HepG2 (cell line): ENCODE results near the gene HEATR1. TPM values are rescaled to one million over a fixed set of nuclear protein-coding genes. Genes with fewer than 3 reads are reported as not detected.

Source experiments
- ATAC-seq: fragments of 200-7000 bp; cut with Tn5 transposase; 3 replicates; pipeline ENCODE4 v1.9.1; 2020; ENCODE audit warnings: mild to moderate bottlenecking, moderate library complexity
- BruUV-seq: library from RNA; stranded (reverse); fragments of 400-500 nt; replicated peaks from 2 replicates; lab custom pipeline; 2021; lab: Mats Ljungman, UMichigan
- CTCF ChIA-PET: fragments of 300-600 bp; formaldehyde crosslinking; extraction: SDS; loops from one replicate; lab custom pipeline; 2021; ENCODE audit warnings: low total read pairs, inconsistent platforms, low intra/inter-chr PET ratio; lab: Yijun Ruan, JAX
- POLR2A ChIA-PET: fragments of 350-600 bp; sonication (Branson Sonifier 250); formaldehyde crosslinking; loops from one replicate; lab custom pipeline; 2020; ENCODE audit warnings: antibody characterized with exemption, inconsistent platforms; lab: Yijun Ruan, JAX
- DNase-seq: peaks from one replicate; pipeline ENCODE4 v3.0.0-alpha.2; 2015; ENCODE audit warnings: low spot score
- FAIRE-seq: peaks from 3 replicates; lab custom pipeline; 2011; peaks lifted over from hg19 to GRCh38; lab: Jason Lieb, UNC
- H2AFZ ChIP-seq: one replicate; pipeline ENCODE4 v1.6.1; 2011; ENCODE audit warnings: low read length, inconsistent platforms
- H3K27ac ChIP-seq: fragments of 300-600 bp; 3 replicates; pipeline ENCODE4 v1.8.0; 2011; ENCODE audit warnings: mixed run types, mild to moderate bottlenecking, mixed read lengths, low read length, inconsistent platforms; ENCODE audit not compliant: insufficient read depth; ENCODE audit errors: extremely low read length
- H3K27me3 ChIP-seq, 2 experiments: fragments of 200-600 bp in 1 of 2; 2 replicates in 1 of 2; 3 replicates in 1 of 2; pipeline versions ENCODE4 v1.6.0 to v1.8.0; 2011; ENCODE audit warnings: low read length in 2 of 2, mild to moderate bottlenecking in 2 of 2, moderate library complexity in 2 of 2, inconsistent platforms in 1 of 2; ENCODE audit not compliant: insufficient read depth in 2 of 2, control insufficient read depth in 1 of 2
- H3K36me3 ChIP-seq, 2 experiments: fragments of 200-600 bp in 1 of 2; replicated peaks in 1 of 2; 2 replicates in 1 of 2; 3 replicates in 1 of 2; pipeline versions ENCODE4 v1.5.1 to v1.8.0; 2011; ENCODE audit warnings: low read length in 2 of 2, inconsistent platforms in 1 of 2; ENCODE audit not compliant: insufficient read depth in 2 of 2, control insufficient read depth in 1 of 2
- H3K4me1 ChIP-seq: 2 replicates; pipeline ENCODE4 v1.5.1; 2012; ENCODE audit warnings: low read length, inconsistent platforms; ENCODE audit not compliant: insufficient read depth
- H3K4me2 ChIP-seq: 2 replicates; pipeline ENCODE4 v1.6.0; 2011; ENCODE audit warnings: low read depth, low read length, inconsistent platforms
- H3K4me3 ChIP-seq, 3 experiments: fragments of 200-600 bp in 1 of 3; sonication (generic), shearing (Covaris generic) in 1 of 3; replicated peaks in 1 of 3; 2 replicates each; pipeline ENCODE4 v1.5.1; 2011 to 2016; ENCODE audit warnings: low read length in 3 of 3, inconsistent platforms in 2 of 3, low read depth in 2 of 3, mild to moderate bottlenecking in 2 of 3, control low read depth in 1 of 3, mixed read lengths in 1 of 3; ENCODE audit not compliant: insufficient read depth in 1 of 3
- H3K79me2 ChIP-seq: one replicate; pipeline ENCODE4 v1.6.1; 2011; ENCODE audit warnings: low read length, inconsistent platforms; ENCODE audit not compliant: insufficient read depth
- H3K9ac ChIP-seq: 2 replicates; pipeline ENCODE4 v1.6.0; 2011; ENCODE audit warnings: mild to moderate bottlenecking, low read depth, low read length, inconsistent platforms; ENCODE audit not compliant: insufficient read depth
- H3K9me3 ChIP-seq: 2 replicates; pipeline ENCODE4 v1.5.1; 2012; ENCODE audit warnings: mild to moderate bottlenecking, low read length
- H4K20me1 ChIP-seq: 2 replicates; pipeline ENCODE4 v1.6.0; 2011; ENCODE audit warnings: inconsistent platforms, mild to moderate bottlenecking, low read length, moderate library complexity; ENCODE audit not compliant: insufficient read depth
- AKNA ChIP-seq: sonication (generic); formaldehyde crosslinking; IDR thresholded peaks from 2 replicates; pipeline ENCODE4 v1.4.0; 2020; ENCODE audit warnings: missing genetic modification reagents, borderline replicate concordance
- ARNT ChIP-seq: fragments of 450-650 bp; IDR thresholded peaks from 2 replicates; pipeline ENCODE4 v1.6.1; 2017
- CHCHD3 ChIP-seq: sonication (generic); formaldehyde crosslinking; IDR thresholded peaks from 2 replicates; pipeline ENCODE4 v1.8.0; 2022; ENCODE audit warnings: mild to moderate bottlenecking, missing genetic modification reagents, moderate library complexity
- CHD4 ChIP-seq: fragments of 200-600 bp; sonication (generic); IDR thresholded peaks from 2 replicates; pipeline ENCODE4 v1.7.0; 2017; ENCODE audit warnings: mild to moderate bottlenecking, low read length, borderline replicate concordance
- DZIP1 ChIP-seq: sonication (generic); formaldehyde crosslinking; IDR thresholded peaks from 2 replicates; pipeline ENCODE4 v1.5.0; 2020; ENCODE audit warnings: mild to moderate bottlenecking, missing genetic modification reagents
- FOXK1 ChIP-seq: sonication (generic); formaldehyde crosslinking; IDR thresholded peaks from 2 replicates; pipeline ENCODE4 v1.4.0; 2020; ENCODE audit warnings: low read depth, missing genetic modification reagents, borderline replicate concordance
- KLF12 ChIP-seq: sonication (generic); formaldehyde crosslinking; IDR thresholded peaks from 2 replicates; pipeline ENCODE4 v1.4.0; 2020; ENCODE audit warnings: missing genetic modification reagents, borderline replicate concordance
- NR3C1 ChIP-seq: sonication (generic); formaldehyde crosslinking; IDR thresholded peaks from 2 replicates; pipeline ENCODE4 v1.4.0; 2020; ENCODE audit warnings: missing genetic modification reagents
- POLR2A ChIP-seq, 2 experiments: IDR thresholded peaks; 2 replicates each; pipeline ENCODE4 v1.6.1; 2011; ENCODE audit warnings: low read depth in 2 of 2, low read length in 2 of 2, mild to moderate bottlenecking in 1 of 2, moderate library complexity in 1 of 2; ENCODE audit not compliant: insufficient read depth in 1 of 2
- RFX3 ChIP-seq: IDR thresholded peaks from 2 replicates; pipeline ENCODE4 v1.6.1; 2016; ENCODE audit warnings: missing biosample characterization, missing genetic modification reagents
- RXRB ChIP-seq: IDR thresholded peaks from 2 replicates; pipeline ENCODE4 v1.6.1; 2016; ENCODE audit warnings: borderline replicate concordance, missing genetic modification reagents, missing compliant biosample characterization
- SIN3A ChIP-seq: IDR thresholded peaks from 2 replicates; pipeline ENCODE4 v1.6.1; 2011; ENCODE audit warnings: low read depth, mild to moderate bottlenecking, control low read depth, low read length, borderline replicate concordance
- TEAD3 ChIP-seq: optimal IDR thresholded peaks from 2 replicates; pipeline ENCODE3; 2016; ENCODE audit warnings: borderline replicate concordance
- THRA ChIP-seq: sonication (generic); formaldehyde crosslinking; IDR thresholded peaks from 2 replicates; pipeline ENCODE4 v1.4.0; 2020; ENCODE audit warnings: missing genetic modification reagents, borderline replicate concordance
- ZNF260 ChIP-seq: sonication (generic); formaldehyde crosslinking; IDR thresholded peaks from 2 replicates; pipeline ENCODE4 v1.4.0; 2020; ENCODE audit warnings: missing genetic modification reagents, low read depth, mild to moderate bottlenecking, borderline replicate concordance
- ZNF780A ChIP-seq: sonication (generic); formaldehyde crosslinking; IDR thresholded peaks from 2 replicates; pipeline ENCODE4 v1.8.0; 2022; ENCODE audit warnings: mild to moderate bottlenecking, missing genetic modification reagents, moderate library complexity
- ZSCAN12 ChIP-seq: sonication (generic); formaldehyde crosslinking; IDR thresholded peaks from 2 replicates; pipeline ENCODE4 v1.9.0; 2021; ENCODE audit warnings: mild to moderate bottlenecking, missing genetic modification reagents
- in situ Hi-C: cut with HindIII; loops from 2 replicates; pipeline ENCODE4 v1.10.0; 2017; ENCODE audit warnings: low pct_unique_long_range_greater_than_20kb; ENCODE audit not compliant: extremely low pct_ligation_motif_present
- intact Hi-C: fragments of 100-400 bp; cut with micrococcal nuclease; formaldehyde crosslinking; loops from one replicate; pipeline ENCODE4 v1.10.0; 2022; ENCODE audit not compliant: unreplicated experiment
- polyA plus RNA-seq, 8 experiments: library from polyadenylated mRNA; depleted of rRNA in 3 of 8; stranded (reverse) in 7 of 8; unstranded in 1 of 8; fragments of >200 nt; fragmentation: Illumina TruSeq in 4 of 8; extraction: Trizol in 4 of 8; gene quantifications; 2 replicates each; pipeline versions ENCODE4 v1.2.1 to v1.2.3, GENCODE V29; 2011 to 2016; ENCODE audit warnings: low read depth in 4 of 8, missing spikeins in 1 of 8, mixed read lengths in 1 of 8; ENCODE audit not compliant: insufficient read depth in 1 of 8
- total RNA-seq, 5 experiments: library from RNA; depleted of rRNA; stranded (reverse); fragments of >200 nt; fragmentation: Illumina TruSeq; extraction: Trizol; gene quantifications; 2 replicates each; pipeline ENCODE4 v1.2.3, GENCODE V29; 2016; ENCODE audit warnings: low read depth in 1 of 5

The HEATR1 gene
- total and polyA plus RNA-seq, 2 of the 13 experiments (the other 11 are each of a cell fraction or from before 2014, with no cell fraction given): 10.2 to 45.8 TPM

- Histone ChIP-seq H3K4me1 (peaks cover 15% of the 10 kb centered on the region), H3K27ac (no peak overlapping the region), H3K79me2 (peaks cover 24% of the 10 kb centered on the region), H3K9me3 (no peaks in the 10 kb centered on the region), H4K20me1 (no peaks in the 10 kb centered on the region), H3K4me3 (no peak overlapping the region), H3K27me3 (no peaks in the 10 kb centered on the region; a peak in 1 of 5 replicates), H2AFZ (no peak overlapping the region), H3K36me3 (peaks cover 10 to 36% of the 10 kb centered on the region in 2 experiments), H3K9ac (no peak overlapping the region), H3K4me2 (peak overlapping the region; percentile 89; the same call in 1 of the 2 replicates)
- no peak for ATAC-seq
- ChIA-PET POLR2A (interaction anchor here (0.5 kb wide), 1 partner anchor 22 kb away, joined by 3 read pairs; no protein-coding TSS in a partner anchor), CTCF (no interaction called here)
- no TSS peak for BruUV-seq
- in situ Hi-C loops (loop anchor here (10.0 to 25.0 kb wide), 3 partner anchors 260 to 963 kb away; no protein-coding TSS in a partner anchor), intact Hi-C loops (loop anchor here (5.0 kb wide), 1 partner anchor 495 kb away; no protein-coding TSS in a partner anchor)
- FAIRE-seq: no peak
- DNase-seq: no peak
- TF ChIP-seq TEAD3 (no peak), THRA (no peak), POLR2A (IDR thresholded peaks at IDR 0.05; ENCODE audit: insufficient read depth in 1 of 2, low read depth in 2 of 2, low read length in 2 of 2) (no peak), CHCHD3 (CRISPR knock-in tag) (no peak), SIN3A (no peak), ZNF260 (CRISPR knock-in tag) (no peak), CHD4 (no peak), ZSCAN12 (CRISPR knock-in tag) (no peak), FOXK1 (no peak), RXRB (CRISPR knock-in tag) (no peak), DZIP1 (CRISPR knock-in tag) (no peak), ZNF780A (CRISPR knock-in tag) (no peak), RFX3 (CRISPR knock-in tag) (no peak), AKNA (CRISPR knock-in tag) (no peak), ARNT (no peak), NR3C1 (CRISPR knock-in tag) (no peak), KLF12 (CRISPR knock-in tag) (no peak)
These were observed 2.1 kb downstream of the HEATR1 start for GRCh38 chr1:236602171-236602570.
